Mesendoderm (in vitro differentiated cells): ENCODE results near the gene TP53RK.

ENCODE experiments used
- DNase-seq: peaks from one replicate; pipeline ENCODE4 v3.0.0; 2013
- H2AK5ac ChIP-seq: 2 replicates; pipeline ENCODE4 v1.6.1; 2013; ENCODE audit warnings: low read length, inconsistent platforms
- H2BK120ac ChIP-seq: 2 replicates; pipeline ENCODE4 v1.6.1; 2013; ENCODE audit warnings: low read depth, mild to moderate bottlenecking, low read length, moderate library complexity, mixed read lengths
- H2BK15ac ChIP-seq: replicated peaks from 2 replicates; pipeline ENCODE4 v1.6.1; 2013; ENCODE audit warnings: low read depth, mild to moderate bottlenecking, moderate library complexity
- H2BK5ac ChIP-seq: 2 replicates; pipeline ENCODE4 v1.6.1; 2013; ENCODE audit warnings: low read length, inconsistent platforms
- H3K18ac ChIP-seq: 2 replicates; pipeline ENCODE4 v1.6.1; 2013; ENCODE audit warnings: mild to moderate bottlenecking, low read length, mixed read lengths
- H3K23ac ChIP-seq: one replicate; pipeline ENCODE4 v1.6.1; 2013; ENCODE audit warnings: low read length
- H3K27ac ChIP-seq: 2 replicates; pipeline ENCODE4 v1.5.1; 2013; ENCODE audit warnings: low read depth, mild to moderate bottlenecking, inconsistent platforms, low read length, moderate library complexity
- H3K27me3 ChIP-seq: 2 replicates; pipeline ENCODE4 v1.6.1; 2013; ENCODE audit warnings: low read length, control low read depth, mild to moderate bottlenecking, inconsistent platforms; ENCODE audit not compliant: insufficient read depth, poor library complexity
- H3K36me3 ChIP-seq: 2 replicates; pipeline ENCODE4 v1.6.1; 2013; ENCODE audit warnings: low read length, inconsistent platforms; ENCODE audit not compliant: control insufficient read depth, insufficient read depth
- H3K4ac ChIP-seq: one replicate; pipeline ENCODE4 v1.6.1; 2013; ENCODE audit warnings: low read depth, mild to moderate bottlenecking, low read length, moderate library complexity
- H3K4me1 ChIP-seq: 2 replicates; pipeline ENCODE4 v1.6.1; 2013; ENCODE audit warnings: low read depth, low read length, inconsistent platforms; ENCODE audit not compliant: control insufficient read depth
- H3K4me2 ChIP-seq: 2 replicates; pipeline ENCODE4 v1.6.1; 2013; ENCODE audit warnings: low read length
- H3K4me3 ChIP-seq: 2 replicates; pipeline ENCODE4 v1.5.1; 2013; ENCODE audit warnings: mild to moderate bottlenecking, low read length
- H3K56ac ChIP-seq: one replicate; pipeline ENCODE4 v1.6.1; 2013; ENCODE audit warnings: low read length
- H3K79me1 ChIP-seq: 2 replicates; pipeline ENCODE4 v1.6.1; 2013; ENCODE audit warnings: low read length, inconsistent platforms
- H3K79me2 ChIP-seq: 2 replicates; pipeline ENCODE4 v1.6.1; 2013; ENCODE audit warnings: mild to moderate bottlenecking, low read length; ENCODE audit not compliant: control insufficient read depth, insufficient read depth
- H3K9ac ChIP-seq: 2 replicates; pipeline ENCODE4 v1.6.1; 2013; ENCODE audit warnings: low read length, inconsistent platforms
- H4K5ac ChIP-seq: one replicate; pipeline ENCODE4 v1.6.1; 2013; ENCODE audit warnings: low read length
- H4K8ac ChIP-seq: one replicate; pipeline ENCODE4 v1.6.1; 2013; ENCODE audit warnings: low read depth, mild to moderate bottlenecking, control low read depth, low read length, moderate library complexity
- WGBS: extraction: QIAGEN DNeasy Blood & Tissue Kit; methylation state at CpG from one replicate; pipeline ENCODE4 v1.1.7; 2013; ENCODE audit warnings: low lambda C conversion rate, missing lambda C conversion rate; ENCODE audit not compliant: insufficient coverage; ENCODE audit errors: extremely low coverage; 5-methylcytosine and 5-hydroxymethylcytosine counted together

Gene TP53RK

DNA sequence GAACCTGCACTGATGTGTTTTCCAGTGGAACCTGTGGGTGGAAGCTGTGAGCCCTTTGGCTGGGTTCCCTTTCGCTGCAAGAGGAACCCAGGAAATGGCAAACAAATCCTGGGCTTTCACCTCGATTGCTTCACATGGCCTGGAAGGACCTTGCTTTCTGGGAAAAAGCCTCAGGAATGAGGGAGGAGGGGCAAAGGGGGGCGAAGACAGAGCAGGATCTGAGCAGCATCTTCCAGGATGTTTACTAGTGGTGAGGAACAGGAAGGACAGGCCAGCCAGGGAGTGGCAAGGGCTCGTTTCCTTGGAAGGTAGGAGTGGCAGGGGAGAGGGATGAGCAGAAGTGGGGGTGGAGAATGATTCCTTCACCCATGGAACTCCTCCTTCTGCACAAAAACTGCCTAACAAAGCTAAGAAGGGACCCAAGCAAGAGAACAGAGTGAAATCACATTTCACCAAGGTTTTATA is 26.1 kb upstream of the TP53RK start:
- Histone ChIP-seq H3K79me1 (no peaks in the 10 kb centered on the region), H3K27ac (no peak overlapping the region), H3K4me3 (no peak overlapping the region), H3K27me3 (no peaks in the 10 kb centered on the region), H2BK120ac (no peak overlapping the region), H4K8ac (no peak overlapping the region), H2BK5ac (no peak overlapping the region), H3K56ac (peak overlapping the region; percentile 22), H3K18ac (no peak overlapping the region), H4K5ac (no peak overlapping the region), H3K9ac (no peak overlapping the region), H3K23ac (no peak overlapping the region), H3K4me2 (no peak overlapping the region), H3K4me1 (peaks cover 2% of the 10 kb centered on the region), H2AK5ac (no peak overlapping the region), H3K79me2 (no peaks in the 10 kb centered on the region), H3K4ac (no peak overlapping the region), H2BK15ac (no peak overlapping the region), H3K36me3 (no peaks in the 10 kb centered on the region)
- DNase-seq: peak; percentile 92
- no CpG with 5 or more reads among the region's 4 CpGs for WGBS

DNA sequence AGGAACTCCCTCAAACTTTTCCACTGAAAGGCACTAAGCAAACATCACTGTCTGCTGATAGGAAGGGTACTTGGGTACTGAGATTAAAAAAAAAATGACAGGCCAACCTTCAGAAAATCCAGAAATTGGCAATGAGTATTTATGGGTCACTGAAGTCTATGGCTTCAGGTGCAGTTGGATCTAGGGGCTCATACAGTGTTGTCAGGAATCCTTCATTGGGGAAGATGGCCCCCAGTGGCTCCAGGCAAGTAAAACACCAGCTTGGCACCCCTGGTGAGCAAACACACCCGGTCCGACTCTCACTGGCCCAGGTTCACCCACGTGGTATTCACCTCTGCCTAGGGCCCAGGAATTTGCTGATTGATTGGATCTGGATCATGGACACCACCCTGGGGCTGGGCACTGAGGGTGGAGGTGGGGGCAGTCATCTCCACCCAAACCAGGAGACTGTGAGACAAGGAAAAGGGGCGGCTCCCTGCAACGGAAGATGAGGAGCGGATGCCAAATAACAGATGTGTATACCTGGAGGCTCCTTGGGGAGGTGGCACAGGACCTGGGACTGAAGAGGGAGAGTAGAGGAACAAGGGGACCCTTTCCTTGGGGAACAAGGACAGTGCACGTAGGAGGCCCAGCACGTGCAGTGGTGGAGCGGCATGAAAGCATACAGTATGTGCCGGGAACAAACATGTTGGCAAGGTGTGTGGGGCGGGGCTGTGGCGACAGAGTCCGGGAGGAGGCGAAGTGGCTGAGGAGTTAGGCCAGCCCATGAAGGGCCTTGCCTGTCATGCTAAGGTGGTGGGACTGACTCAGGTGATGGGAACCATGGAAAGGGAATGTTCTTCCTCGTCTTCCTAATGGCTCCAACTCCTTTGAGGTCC is 25.0 kb upstream of the TP53RK start:
- no peak overlapping the region for H3K56ac ChIP-seq
- peaks cover 2% of the 10 kb centered on the region for H3K4me1 ChIP-seq
- H3K4ac ChIP-seq: no peak overlapping the region
- H3K4me3 ChIP-seq: no peak overlapping the region
- no peaks in the 10 kb centered on the region for H3K27me3 ChIP-seq
- H3K79me1 ChIP-seq: no peaks in the 10 kb centered on the region
- H4K8ac ChIP-seq: no peak overlapping the region
- H3K9ac ChIP-seq: no peak overlapping the region
- H2BK15ac ChIP-seq: no peak overlapping the region
- no peaks in the 10 kb centered on the region for H3K79me2 ChIP-seq
- no peak overlapping the region for H3K27ac ChIP-seq
- no peak overlapping the region for H2AK5ac ChIP-seq
- no peak overlapping the region for H3K4me2 ChIP-seq
- WGBS: no CpG with 5 or more reads among the region's 15 CpGs
- no peaks in the 10 kb centered on the region for H3K36me3 ChIP-seq
- no peak overlapping the region for H4K5ac ChIP-seq
- H3K18ac ChIP-seq: no peak overlapping the region
- no peak overlapping the region for H2BK5ac ChIP-seq
- DNase-seq: no peak
- H2BK120ac ChIP-seq: no peak overlapping the region
- H3K23ac ChIP-seq: no peak overlapping the region

DNA sequence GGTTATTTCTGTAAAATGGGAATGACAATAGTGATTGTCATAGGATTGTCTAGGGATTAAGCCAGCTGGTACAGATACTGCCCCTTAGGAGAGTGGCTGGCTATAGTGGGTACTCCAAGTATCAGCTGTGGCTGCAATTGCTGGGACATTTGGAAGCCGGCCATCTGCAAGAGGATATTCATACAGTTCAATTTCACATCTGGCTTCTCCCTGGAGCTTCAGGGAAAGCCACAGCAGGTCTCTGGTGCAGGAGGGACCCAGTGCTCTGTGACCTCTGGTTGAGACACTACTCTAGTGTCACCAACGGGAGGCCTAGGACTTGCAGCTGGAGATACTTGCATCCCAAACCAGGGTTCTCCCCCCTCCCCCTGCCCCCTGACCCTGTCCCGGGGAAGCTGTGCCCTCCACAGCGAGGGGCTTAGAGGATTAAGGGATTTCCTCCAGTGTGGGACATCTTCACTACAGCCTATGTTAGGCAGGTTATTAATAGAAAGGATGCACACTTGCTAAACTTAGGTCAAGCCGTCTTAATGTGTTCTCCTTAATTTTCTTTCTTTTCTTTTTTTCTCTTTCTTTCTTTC is 22.9 kb upstream of the TP53RK start:
- Histone ChIP-seq H3K23ac (no peak overlapping the region), H3K4me3 (no peak overlapping the region), H3K4me2 (no peak overlapping the region), H3K79me2 (no peaks in the 10 kb centered on the region), H2BK120ac (no peak overlapping the region), H2AK5ac (no peak overlapping the region), H3K36me3 (no peaks in the 10 kb centered on the region), H2BK15ac (no peak overlapping the region), H3K9ac (no peak overlapping the region), H3K4me1 (peaks cover 2% of the 10 kb centered on the region), H3K79me1 (no peaks in the 10 kb centered on the region), H3K27ac (no peak overlapping the region), H2BK5ac (no peak overlapping the region), H3K27me3 (no peaks in the 10 kb centered on the region), H3K18ac (no peak overlapping the region), H3K4ac (no peak overlapping the region), H4K8ac (no peak overlapping the region), H4K5ac (no peak overlapping the region), H3K56ac (no peak overlapping the region)
- no peak for DNase-seq
- no CpG with 5 or more reads among the region's 5 CpGs for WGBS

DNA sequence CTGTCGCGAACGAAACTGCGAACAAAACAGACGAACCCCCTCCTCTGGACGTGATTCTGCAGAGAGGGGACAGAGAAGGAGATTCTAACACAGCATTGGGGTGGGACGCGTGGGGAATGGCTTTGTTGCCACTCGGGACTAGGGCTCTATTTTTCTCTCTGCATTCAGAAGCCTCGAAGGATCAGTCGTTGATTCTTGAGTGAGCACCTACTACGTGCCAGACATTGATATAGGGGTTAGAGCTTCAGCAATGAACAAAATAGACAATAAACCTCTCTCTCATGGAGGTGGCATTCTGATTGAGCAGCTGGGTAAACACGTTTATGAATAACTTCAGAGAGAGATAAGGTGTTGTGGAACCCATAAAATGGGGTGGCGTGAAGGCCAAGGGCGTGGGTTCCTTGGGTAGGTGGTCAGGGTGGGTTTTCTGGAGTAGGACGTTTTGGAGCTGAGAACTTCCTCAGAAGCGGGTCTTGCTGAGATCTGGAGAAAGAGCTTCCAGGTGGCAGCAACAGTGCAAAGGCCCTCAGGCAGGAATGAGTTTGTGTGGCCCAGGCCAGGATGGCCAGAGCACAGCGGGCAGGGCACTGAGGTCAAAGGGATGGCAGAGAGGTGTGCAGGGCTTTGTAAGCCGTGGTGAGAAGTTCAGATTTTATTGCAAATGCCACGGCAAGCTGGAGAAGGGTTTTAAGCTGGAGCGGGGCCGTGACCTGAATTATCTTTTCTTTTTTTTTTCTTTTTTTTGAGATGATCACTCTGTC is 21.1 kb upstream of the TP53RK start:
- H3K4me3 ChIP-seq: peak overlapping the region; percentile 73
- H3K4me2 ChIP-seq: peak overlapping the region; percentile 85
- no peak overlapping the region for H3K27ac ChIP-seq
- no peaks in the 10 kb centered on the region for H3K36me3 ChIP-seq
- H3K9ac ChIP-seq: peak overlapping the region; percentile 90
- peak overlapping the region; percentile 95 for H3K18ac ChIP-seq
- no peak overlapping the region for H3K4ac ChIP-seq
- DNase-seq: no peak
- H2BK15ac ChIP-seq: no peak overlapping the region
- H4K5ac ChIP-seq: no peak overlapping the region
- H3K79me2 ChIP-seq: no peaks in the 10 kb centered on the region
- H2BK120ac ChIP-seq: no peak overlapping the region
- no peak overlapping the region for H2BK5ac ChIP-seq
- peak overlapping the region; percentile 92 for H3K56ac ChIP-seq
- H4K8ac ChIP-seq: no peak overlapping the region
- WGBS: no CpG with 5 or more reads among the region's 22 CpGs
- H3K4me1 ChIP-seq: peaks cover 2% of the 10 kb centered on the region
- H3K27me3 ChIP-seq: no peaks in the 10 kb centered on the region
- no peaks in the 10 kb centered on the region for H3K79me1 ChIP-seq
- peak overlapping the region; percentile 15 for H3K23ac ChIP-seq
- H2AK5ac ChIP-seq: no peak overlapping the region

DNA sequence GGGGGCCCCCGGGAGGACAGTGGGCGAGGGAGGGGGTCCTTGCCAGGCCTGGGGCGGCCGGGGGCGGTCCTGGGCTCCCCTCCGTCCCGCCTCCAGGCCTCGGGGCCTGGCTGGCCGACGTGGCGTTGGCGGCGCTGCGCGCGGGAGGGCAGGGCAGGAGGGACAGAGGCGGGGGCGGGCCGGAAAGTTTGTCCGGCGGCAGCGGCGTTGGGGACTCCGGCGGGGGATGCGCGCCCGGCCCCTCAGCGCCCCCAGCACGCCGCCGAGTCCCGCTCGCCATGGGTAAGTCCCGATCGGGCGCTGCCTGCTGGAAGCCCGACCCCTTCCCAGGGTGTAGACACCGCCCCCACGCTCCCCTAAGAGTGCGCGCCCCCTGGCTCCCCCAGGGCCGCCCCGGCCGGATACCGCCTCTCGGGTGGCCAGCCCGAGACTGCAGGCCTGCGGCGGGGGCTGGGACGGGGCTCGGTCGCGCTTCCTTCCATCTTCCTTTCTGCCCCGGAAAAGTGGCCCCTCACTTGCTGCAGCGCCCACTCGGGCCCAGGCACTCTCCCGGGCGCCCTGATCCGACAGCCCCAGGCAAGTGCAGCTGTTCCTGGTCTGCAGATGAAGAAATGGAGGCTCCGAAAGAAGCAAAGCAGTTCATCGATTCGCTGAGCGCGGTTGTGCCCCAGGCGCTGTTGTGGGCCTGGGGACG is 20.4 kb upstream of the TP53RK start, which contains the start of gene SLC2A10:
Gene SLC2A10, plus strand, starts transcription at position 191 of the 694 bp plus-strand sequence. Its CDS starts 88 bp downstream, at position 279.
- Histone ChIP-seq H4K8ac (no peak within 1 kb of the TSS), H3K79me2 (no peaks in the 10 kb centered on the region), H3K18ac (peak within 1 kb of the TSS; percentile 95), H3K9ac (peak within 1 kb of the TSS; percentile 90), H3K27me3 (no peaks in the 10 kb centered on the region), H3K36me3 (no peaks in the 10 kb centered on the region), H2BK120ac (no peak within 1 kb of the TSS), H2AK5ac (no peak within 1 kb of the TSS), H3K4me1 (no peaks in the 10 kb centered on the region), H3K79me1 (no peaks in the 10 kb centered on the region), H4K5ac (no peak within 1 kb of the TSS), H3K4me3 (peak within 1 kb of the TSS; percentile 73), H3K23ac (peak within 1 kb of the TSS; percentile 15), H3K27ac (no peak within 1 kb of the TSS), H2BK15ac (no peak within 1 kb of the TSS), H3K4ac (peak within 1 kb of the TSS; percentile 41), H3K4me2 (peak within 1 kb of the TSS; percentile 85), H2BK5ac (no peak within 1 kb of the TSS), H3K56ac (peak within 1 kb of the TSS; percentile 92)
- no CpG with 5 or more reads among the region's 67 CpGs for WGBS
- peak; percentile 69 for DNase-seq
